D721Med (cell line): Measurements from ENCODE around the gene TBX2.

Experiments used
- DNase-seq: peaks from one replicate; pipeline ENCODE4 v3.0.0; 2011; ENCODE audit warnings: low spot score; ENCODE audit not compliant: insufficient read length
- FAIRE-seq: peaks from 2 replicates; lab custom pipeline; 2011; peaks lifted over from hg19 to GRCh38; lab: Jason Lieb, UNC
- CTCF ChIP-seq: IDR thresholded peaks from 2 replicates; pipeline ENCODE4 v1.5.1; 2012; ENCODE audit warnings: mild to moderate bottlenecking, control low read depth; ENCODE audit not compliant: insufficient read depth; ENCODE audit errors: missing control alignments

Gene TBX2

GRCh38 chr17:61395409-61395982 lies 4.1 kb upstream of the TBX2 start:
- DNase-seq, result no peak
- TF ChIP-seq CTCF, result no peak
- no peak for FAIRE-seq

DNA sequence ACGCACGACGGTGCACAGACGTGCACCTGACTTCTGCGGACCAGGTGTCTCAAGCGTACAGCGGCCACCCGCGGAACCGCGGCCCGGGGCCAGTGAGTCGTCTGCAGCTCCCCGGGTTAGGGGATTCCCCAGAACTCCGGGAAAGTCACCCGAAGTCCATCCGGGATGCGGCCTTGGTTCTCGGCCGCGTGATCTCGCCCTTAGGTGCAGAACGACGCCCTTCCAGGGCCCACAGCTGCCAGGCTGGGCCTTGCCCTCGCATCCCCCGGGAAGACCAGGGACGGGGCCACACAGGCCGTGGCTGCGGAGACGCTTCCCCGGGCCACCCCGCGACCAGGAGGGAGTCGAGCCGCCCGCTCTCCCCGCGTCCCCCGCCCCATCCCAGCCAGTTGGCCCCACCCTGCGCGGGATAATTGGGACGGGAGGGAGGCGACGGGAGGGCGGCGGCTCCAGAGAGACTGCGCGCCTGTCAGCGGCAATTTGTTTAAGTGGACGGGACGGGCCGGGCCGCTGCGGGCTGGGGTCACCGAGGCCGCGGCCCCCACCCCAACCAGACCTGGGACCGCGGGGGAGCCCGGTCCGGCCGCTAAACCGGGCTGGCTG lies 3.6 kb upstream of the TBX2 start:
- DNase-seq, result no peak
- FAIRE-seq, result no peak
- TF ChIP-seq CTCF, result no peak

- no peak for FAIRE-seq
- DNase-seq, result no peak
- no peak for TF ChIP-seq CTCF
Observed at GRCh38 chr17:61396586-61397085, 3.0 kb upstream of the TBX2 start.

- no peak for FAIRE-seq
- no peak for DNase-seq
- no peak for TF ChIP-seq CTCF
Observed at GRCh38 chr17:61397086-61397842, 2.4 kb upstream of the TBX2 start.

- FAIRE-seq (no peak), DNase-seq (no peak)
- no peak for TF ChIP-seq CTCF
Observed at GRCh38 chr17:61398721-61399130, 917 bp upstream of the TBX2 start.

DNA sequence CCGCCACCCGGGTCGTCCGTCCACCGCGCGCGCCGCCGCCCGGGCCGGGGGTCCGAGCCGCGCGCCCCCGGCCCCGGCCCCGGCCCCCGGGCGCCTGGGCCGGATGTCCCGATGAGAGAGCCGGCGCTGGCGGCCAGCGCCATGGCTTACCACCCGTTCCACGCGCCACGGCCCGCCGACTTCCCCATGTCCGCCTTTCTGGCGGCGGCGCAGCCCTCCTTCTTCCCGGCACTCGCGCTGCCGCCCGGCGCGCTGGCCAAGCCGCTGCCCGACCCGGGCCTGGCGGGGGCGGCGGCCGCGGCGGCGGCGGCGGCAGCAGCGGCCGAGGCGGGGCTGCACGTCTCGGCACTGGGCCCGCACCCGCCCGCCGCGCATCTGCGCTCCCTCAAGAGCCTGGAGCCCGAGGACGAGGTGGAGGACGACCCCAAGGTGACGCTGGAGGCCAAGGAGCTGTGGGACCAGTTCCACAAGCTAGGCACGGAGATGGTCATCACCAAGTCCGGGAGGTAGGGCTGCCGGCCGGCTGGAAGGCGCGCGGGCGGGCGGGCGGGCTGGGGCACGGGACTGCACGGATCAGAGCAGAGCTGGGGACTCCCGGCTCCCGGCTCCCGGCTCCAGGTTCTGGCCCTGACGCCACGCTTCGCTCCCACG lies 548 bp downstream of the TBX2 start:
- FAIRE-seq (no peak), DNase-seq (no peak)
- TF ChIP-seq CTCF, result no peak
